ENCODE measurements around the gene NBEA.

DNA sequence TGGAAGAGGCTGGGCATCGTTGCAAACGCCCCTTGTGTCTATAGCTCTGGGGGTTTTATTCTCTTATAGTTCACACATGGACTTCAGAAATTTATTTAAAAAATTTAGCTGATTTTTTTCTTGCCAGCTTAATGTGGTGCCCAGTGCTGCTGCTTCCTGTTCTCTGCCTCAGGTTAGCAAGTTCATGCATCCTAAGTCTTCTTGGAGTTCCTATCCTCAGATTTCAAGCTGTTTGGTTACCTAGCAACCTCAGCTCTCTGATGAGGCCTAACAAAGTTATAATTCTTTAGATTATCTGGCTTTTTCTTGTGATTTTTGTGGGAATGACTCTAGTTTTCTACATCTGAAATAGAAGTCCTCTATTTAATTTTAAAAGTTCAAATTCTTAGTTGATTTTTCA is 283.5 kb downstream of the NBEA start:
- TF ChIP-seq, protein P1, sequence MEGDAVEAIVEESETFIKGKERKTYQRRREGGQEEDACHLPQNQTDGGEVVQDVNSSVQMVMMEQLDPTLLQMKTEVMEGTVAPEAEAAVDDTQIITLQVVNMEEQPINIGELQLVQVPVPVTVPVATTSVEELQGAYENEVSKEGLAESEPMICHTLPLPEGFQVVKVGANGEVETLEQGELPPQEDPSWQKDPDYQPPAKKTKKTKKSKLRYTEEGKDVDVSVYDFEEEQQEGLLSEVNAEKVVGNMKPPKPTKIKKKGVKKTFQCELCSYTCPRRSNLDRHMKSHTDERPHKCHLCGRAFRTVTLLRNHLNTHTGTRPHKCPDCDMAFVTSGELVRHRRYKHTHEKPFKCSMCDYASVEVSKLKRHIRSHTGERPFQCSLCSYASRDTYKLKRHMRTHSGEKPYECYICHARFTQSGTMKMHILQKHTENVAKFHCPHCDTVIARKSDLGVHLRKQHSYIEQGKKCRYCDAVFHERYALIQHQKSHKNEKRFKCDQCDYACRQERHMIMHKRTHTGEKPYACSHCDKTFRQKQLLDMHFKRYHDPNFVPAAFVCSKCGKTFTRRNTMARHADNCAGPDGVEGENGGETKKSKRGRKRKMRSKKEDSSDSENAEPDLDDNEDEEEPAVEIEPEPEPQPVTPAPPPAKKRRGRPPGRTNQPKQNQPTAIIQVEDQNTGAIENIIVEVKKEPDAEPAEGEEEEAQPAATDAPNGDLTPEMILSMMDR (IDR thresholded peaks at IDR 0.05): no peak
- TF ChIP-seq POLR2A (IDR thresholded peaks at IDR 0.05): no peak

Data from thyroid gland (tissue), 4 donors.